IMR-90 (cell line): ENCODE data around the gene GSE1.

Experiments used
- CEBPB ChIP-seq: IDR thresholded peaks from 2 replicates; pipeline ENCODE4 v1.6.1; 2012; ENCODE audit warnings: low read depth, low read length, improper control_type of control experiment
- FOS ChIP-seq: fragments of 150-350 bp; IDR thresholded peaks from 2 replicates; pipeline ENCODE4 v1.6.1; 2016; ENCODE audit warnings: low read depth, low read length
- MAFK ChIP-seq: IDR thresholded peaks from 2 replicates; pipeline ENCODE4 v1.6.1; 2012; ENCODE audit warnings: low read depth, low read length, improper control_type of control experiment
- MXI1 ChIP-seq: IDR thresholded peaks from 2 replicates; pipeline ENCODE4 v1.6.1; 2012; ENCODE audit warnings: low read depth, mild to moderate bottlenecking, low read length, moderate library complexity, borderline replicate concordance
- NFE2L2 ChIP-seq: fragments of 150-350 bp; IDR thresholded peaks from 2 replicates; pipeline ENCODE4 v1.6.1; 2016; ENCODE audit warnings: low read depth, mild to moderate bottlenecking, low read length
- POLR2A ChIP-seq: IDR thresholded peaks from 2 replicates; pipeline ENCODE4 v1.6.1; 2012; ENCODE audit warnings: mild to moderate bottlenecking, low read depth, low read length
- RAD21 ChIP-seq: IDR thresholded peaks from 2 replicates; pipeline ENCODE4 v1.6.1; 2012; ENCODE audit warnings: low read length, improper control_type of control experiment
- RFX5 ChIP-seq: IDR thresholded peaks from 2 replicates; pipeline ENCODE4 v1.8.0; 2012; ENCODE audit warnings: low read depth, mild to moderate bottlenecking, low read length, moderate library complexity
- SMC3 ChIP-seq: fragments of 150-350 bp; IDR thresholded peaks from 2 replicates; pipeline ENCODE4 v1.6.1; 2016; ENCODE audit warnings: low read depth, mild to moderate bottlenecking, antibody characterized with exemption, low read length, moderate library complexity
- TF ChIP-seq, protein P1 (sequence below): conservative IDR thresholded peaks from 2 replicates; pipeline ENCODE4 v1.5.1; 2012; ENCODE audit warnings: mild to moderate bottlenecking, low read depth, low read length, improper control_type of control experiment
- TF ChIP-seq, protein P2 (sequence below): fragments of 150-350 bp; IDR thresholded peaks from 2 replicates; pipeline ENCODE4 v1.6.1; 2016; ENCODE audit warnings: low read depth, mild to moderate bottlenecking, low read length, moderate library complexity, borderline replicate concordance
- TF ChIP-seq, protein P3 (sequence below): fragments of 150-350 bp; IDR thresholded peaks from 2 replicates; pipeline ENCODE4 v1.6.1; 2017; ENCODE audit warnings: mild to moderate bottlenecking, antibody characterized with exemption, low read length, low read depth

DNA sequence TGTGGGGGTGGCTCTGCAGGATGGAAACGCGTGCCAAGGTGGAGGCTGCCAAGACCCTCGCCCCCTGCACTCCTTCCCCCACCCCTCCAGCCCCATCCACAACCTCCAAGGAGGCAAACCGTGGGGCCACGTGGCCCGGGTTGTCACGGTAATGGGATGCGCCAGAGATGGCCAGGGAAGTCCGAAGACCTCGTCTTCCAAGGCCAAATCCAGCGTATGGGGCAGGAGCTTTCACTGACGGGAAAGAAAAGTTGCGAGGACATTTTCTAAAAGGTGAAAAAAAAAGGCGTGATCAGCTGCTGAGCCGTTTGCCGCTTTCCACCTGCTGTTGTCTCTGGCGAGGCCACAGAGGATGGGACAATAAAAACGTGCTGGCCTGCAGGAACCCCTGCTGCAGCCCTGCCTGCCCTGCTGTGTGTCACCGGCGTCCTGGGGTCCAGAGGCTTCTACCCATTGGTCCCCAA is 28.3 kb upstream of the GSE1 start:
- TF ChIP-seq, protein P1, sequence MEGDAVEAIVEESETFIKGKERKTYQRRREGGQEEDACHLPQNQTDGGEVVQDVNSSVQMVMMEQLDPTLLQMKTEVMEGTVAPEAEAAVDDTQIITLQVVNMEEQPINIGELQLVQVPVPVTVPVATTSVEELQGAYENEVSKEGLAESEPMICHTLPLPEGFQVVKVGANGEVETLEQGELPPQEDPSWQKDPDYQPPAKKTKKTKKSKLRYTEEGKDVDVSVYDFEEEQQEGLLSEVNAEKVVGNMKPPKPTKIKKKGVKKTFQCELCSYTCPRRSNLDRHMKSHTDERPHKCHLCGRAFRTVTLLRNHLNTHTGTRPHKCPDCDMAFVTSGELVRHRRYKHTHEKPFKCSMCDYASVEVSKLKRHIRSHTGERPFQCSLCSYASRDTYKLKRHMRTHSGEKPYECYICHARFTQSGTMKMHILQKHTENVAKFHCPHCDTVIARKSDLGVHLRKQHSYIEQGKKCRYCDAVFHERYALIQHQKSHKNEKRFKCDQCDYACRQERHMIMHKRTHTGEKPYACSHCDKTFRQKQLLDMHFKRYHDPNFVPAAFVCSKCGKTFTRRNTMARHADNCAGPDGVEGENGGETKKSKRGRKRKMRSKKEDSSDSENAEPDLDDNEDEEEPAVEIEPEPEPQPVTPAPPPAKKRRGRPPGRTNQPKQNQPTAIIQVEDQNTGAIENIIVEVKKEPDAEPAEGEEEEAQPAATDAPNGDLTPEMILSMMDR, result no peak
- no peak for TF ChIP-seq MAFK
- TF ChIP-seq, protein P2, sequence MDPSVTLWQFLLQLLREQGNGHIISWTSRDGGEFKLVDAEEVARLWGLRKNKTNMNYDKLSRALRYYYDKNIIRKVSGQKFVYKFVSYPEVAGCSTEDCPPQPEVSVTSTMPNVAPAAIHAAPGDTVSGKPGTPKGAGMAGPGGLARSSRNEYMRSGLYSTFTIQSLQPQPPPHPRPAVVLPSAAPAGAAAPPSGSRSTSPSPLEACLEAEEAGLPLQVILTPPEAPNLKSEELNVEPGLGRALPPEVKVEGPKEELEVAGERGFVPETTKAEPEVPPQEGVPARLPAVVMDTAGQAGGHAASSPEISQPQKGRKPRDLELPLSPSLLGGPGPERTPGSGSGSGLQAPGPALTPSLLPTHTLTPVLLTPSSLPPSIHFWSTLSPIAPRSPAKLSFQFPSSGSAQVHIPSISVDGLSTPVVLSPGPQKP, result no peak
- no peak for TF ChIP-seq POLR2A
- TF ChIP-seq RFX5, result no peak
- no peak for TF ChIP-seq CEBPB
- TF ChIP-seq SMC3, result no peak
- no peak for TF ChIP-seq FOS
- TF ChIP-seq, protein P3, sequence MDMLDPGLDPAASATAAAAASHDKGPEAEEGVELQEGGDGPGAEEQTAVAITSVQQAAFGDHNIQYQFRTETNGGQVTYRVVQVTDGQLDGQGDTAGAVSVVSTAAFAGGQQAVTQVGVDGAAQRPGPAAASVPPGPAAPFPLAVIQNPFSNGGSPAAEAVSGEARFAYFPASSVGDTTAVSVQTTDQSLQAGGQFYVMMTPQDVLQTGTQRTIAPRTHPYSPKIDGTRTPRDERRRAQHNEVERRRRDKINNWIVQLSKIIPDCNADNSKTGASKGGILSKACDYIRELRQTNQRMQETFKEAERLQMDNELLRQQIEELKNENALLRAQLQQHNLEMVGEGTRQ, result no peak
- no peak for TF ChIP-seq NFE2L2
- TF ChIP-seq RAD21, result no peak
- no peak for TF ChIP-seq MXI1
